ENCODE measurements around the gene FAM20C.

The FAM20C gene

GRCh38 chr7:218896-219580, 26.7 kb downstream of the FAM20C start:
- peaks cover 22% of the 10 kb centered on the region for H3K4me1 ChIP-seq (ENCODE audit: insufficient read depth, low read length)

GRCh38 chr7:219581-220150, 27.3 kb downstream of the FAM20C start:
- Histone ChIP-seq H3K9ac (ENCODE audit: low read length) (no peak overlapping the region), H3K9me3 (ENCODE audit: low read length) (no peaks in the 10 kb centered on the region), H3K36me3 (ENCODE audit: insufficient read depth, low read length) (no peaks in the 10 kb centered on the region), H3K27ac (ENCODE audit: low read depth, low read length) (no peak overlapping the region), H3K27me3 (ENCODE audit: control insufficient read depth in 1 of 2, insufficient read depth in 2 of 2, low read length in 2 of 2) (no peaks in the 10 kb centered on the region), H3K4me3 (ENCODE audit: low read depth in 1 of 2, low read length in 2 of 2) (no peak overlapping the region), H3K4me1 (ENCODE audit: insufficient read depth, low read length) (peaks cover 18% of the 10 kb centered on the region)

More at GRCh38 chr7:218896-219580, 26.7 kb downstream of the FAM20C start:
- Histone ChIP-seq H3K27me3 (ENCODE audit: control insufficient read depth in 1 of 2, insufficient read depth in 2 of 2, low read length in 2 of 2) (no peaks in the 10 kb centered on the region), H3K4me3 (ENCODE audit: low read depth in 1 of 2, low read length in 2 of 2) (no peak overlapping the region), H3K9me3 (ENCODE audit: low read length) (no peaks in the 10 kb centered on the region), H3K27ac (ENCODE audit: low read depth, low read length) (no peak overlapping the region), H3K9ac (ENCODE audit: low read length) (no peak overlapping the region), H3K36me3 (ENCODE audit: insufficient read depth, low read length) (no peaks in the 10 kb centered on the region)

- no peak overlapping the region for H3K9ac ChIP-seq (ENCODE audit: low read length)
- H3K4me3 ChIP-seq (ENCODE audit: low read depth in 1 of 2, low read length in 2 of 2) = no peak overlapping the region
- H3K36me3 ChIP-seq (ENCODE audit: insufficient read depth, low read length) = no peaks in the 10 kb centered on the region
- peaks cover 15% of the 10 kb centered on the region for H3K4me1 ChIP-seq (ENCODE audit: insufficient read depth, low read length)
- no peaks in the 10 kb centered on the region for H3K9me3 ChIP-seq (ENCODE audit: low read length)
- no peaks in the 10 kb centered on the region for H3K27me3 ChIP-seq (ENCODE audit: control insufficient read depth in 1 of 2, insufficient read depth in 2 of 2, low read length in 2 of 2)
- H3K27ac ChIP-seq (ENCODE audit: low read depth, low read length) = no peak overlapping the region
Measured at GRCh38 chr7:220151-220841, 27.9 kb downstream of the FAM20C start.

- Histone ChIP-seq H3K9me3 (ENCODE audit: low read length) (no peaks in the 10 kb centered on the region), H3K4me1 (ENCODE audit: insufficient read depth, low read length) (peaks cover 19% of the 10 kb centered on the region), H3K36me3 (ENCODE audit: insufficient read depth, low read length) (no peaks in the 10 kb centered on the region), H3K4me3 (ENCODE audit: low read depth in 1 of 2, low read length in 2 of 2) (no peak overlapping the region), H3K27me3 (ENCODE audit: control insufficient read depth in 1 of 2, insufficient read depth in 2 of 2, low read length in 2 of 2) (no peaks in the 10 kb centered on the region), H3K9ac (ENCODE audit: low read length) (no peak overlapping the region), H3K27ac (ENCODE audit: low read depth, low read length) (no peak overlapping the region)
Measured at GRCh38 chr7:221978-222715, 29.8 kb downstream of the FAM20C start.

GRCh38 chr7:222716-223041, 30.3 kb downstream of the FAM20C start:
- H3K4me1 ChIP-seq (ENCODE audit: insufficient read depth, low read length) = peaks cover 20% of the 10 kb centered on the region
- no peak overlapping the region for H3K4me3 ChIP-seq (ENCODE audit: low read depth in 1 of 2, low read length in 2 of 2)
- H3K27me3 ChIP-seq (ENCODE audit: control insufficient read depth in 1 of 2, insufficient read depth in 2 of 2, low read length in 2 of 2) = no peaks in the 10 kb centered on the region
- no peaks in the 10 kb centered on the region for H3K36me3 ChIP-seq (ENCODE audit: insufficient read depth, low read length)
- H3K27ac ChIP-seq (ENCODE audit: low read depth, low read length) = no peak overlapping the region
- no peaks in the 10 kb centered on the region for H3K9me3 ChIP-seq (ENCODE audit: low read length)
- H3K9ac ChIP-seq (ENCODE audit: low read length) = no peak overlapping the region

- Histone ChIP-seq H3K9me3 (ENCODE audit: low read length) (no peaks in the 10 kb centered on the region), H3K4me3 (ENCODE audit: low read depth in 1 of 2, low read length in 2 of 2) (no peak overlapping the region), H3K4me1 (ENCODE audit: insufficient read depth, low read length) (peaks cover 25% of the 10 kb centered on the region), H3K9ac (ENCODE audit: low read length) (no peak overlapping the region), H3K27me3 (ENCODE audit: control insufficient read depth in 1 of 2, insufficient read depth in 2 of 2, low read length in 2 of 2) (no peaks in the 10 kb centered on the region), H3K36me3 (ENCODE audit: insufficient read depth, low read length) (no peaks in the 10 kb centered on the region), H3K27ac (ENCODE audit: low read depth, low read length) (no peak overlapping the region)
Measured at GRCh38 chr7:223118-223800, 30.9 kb downstream of the FAM20C start.

GRCh38 chr7:223861-224260, 31.5 kb downstream of the FAM20C start:
- no peak overlapping the region for H3K9ac ChIP-seq (ENCODE audit: low read length)
- no peaks in the 10 kb centered on the region for H3K36me3 ChIP-seq (ENCODE audit: insufficient read depth, low read length)
- H3K27ac ChIP-seq (ENCODE audit: low read depth, low read length) = no peak overlapping the region
- no peaks in the 10 kb centered on the region for H3K27me3 ChIP-seq (ENCODE audit: control insufficient read depth in 1 of 2, insufficient read depth in 2 of 2, low read length in 2 of 2)
- H3K9me3 ChIP-seq (ENCODE audit: low read length) = no peaks in the 10 kb centered on the region
- H3K4me3 ChIP-seq (ENCODE audit: low read depth in 1 of 2, low read length in 2 of 2) = no peak overlapping the region
- peaks cover 31% of the 10 kb centered on the region for H3K4me1 ChIP-seq (ENCODE audit: insufficient read depth, low read length)

GRCh38 chr7:226281-226895, 34.0 kb downstream of the FAM20C start:
- Histone ChIP-seq H3K4me1 (ENCODE audit: insufficient read depth, low read length) (peaks cover 46% of the 10 kb centered on the region), H3K9ac (ENCODE audit: low read length) (no peak overlapping the region), H3K27ac (ENCODE audit: low read depth, low read length) (no peak overlapping the region), H3K27me3 (ENCODE audit: control insufficient read depth in 1 of 2, insufficient read depth in 2 of 2, low read length in 2 of 2) (no peaks in the 10 kb centered on the region), H3K4me3 (ENCODE audit: low read depth in 1 of 2, low read length in 2 of 2) (no peak overlapping the region), H3K36me3 (ENCODE audit: insufficient read depth, low read length) (no peaks in the 10 kb centered on the region), H3K9me3 (ENCODE audit: low read length) (no peaks in the 10 kb centered on the region)

GRCh38 chr7:227926-228325, 35.6 kb downstream of the FAM20C start:
- no peak overlapping the region for H3K9ac ChIP-seq (ENCODE audit: low read length)
- no peaks in the 10 kb centered on the region for H3K36me3 ChIP-seq (ENCODE audit: insufficient read depth, low read length)
- H3K27me3 ChIP-seq (ENCODE audit: control insufficient read depth in 1 of 2, insufficient read depth in 2 of 2, low read length in 2 of 2) = no peaks in the 10 kb centered on the region
- H3K4me3 ChIP-seq (ENCODE audit: low read depth in 1 of 2, low read length in 2 of 2) = no peak overlapping the region
- H3K4me1 ChIP-seq (ENCODE audit: insufficient read depth, low read length) = peaks cover 54% of the 10 kb centered on the region
- H3K9me3 ChIP-seq (ENCODE audit: low read length) = no peaks in the 10 kb centered on the region
- peak overlapping the region; percentile 94 for H3K27ac ChIP-seq (ENCODE audit: low read depth, low read length)

- H3K4me1 ChIP-seq (ENCODE audit: insufficient read depth, low read length) = peaks cover 61% of the 10 kb centered on the region
- H3K9ac ChIP-seq (ENCODE audit: low read length) = peak overlapping the region; percentile 11
- H3K27me3 ChIP-seq (ENCODE audit: control insufficient read depth in 1 of 2, insufficient read depth in 2 of 2, low read length in 2 of 2) = no peaks in the 10 kb centered on the region
Measured at GRCh38 chr7:228610-229009, 36.2 kb downstream of the FAM20C start.

More at GRCh38 chr7:228610-229009, 36.2 kb downstream of the FAM20C start:
- Histone ChIP-seq H3K4me3 (ENCODE audit: low read depth in 1 of 2, low read length in 2 of 2) (peak overlapping the region in 1 of 2 donors; percentile 43), H3K27ac (ENCODE audit: low read depth, low read length) (peak overlapping the region; percentile 94), H3K36me3 (ENCODE audit: insufficient read depth, low read length) (no peaks in the 10 kb centered on the region), H3K9me3 (ENCODE audit: low read length) (no peaks in the 10 kb centered on the region)
